ENCODE measurements around the gene MEAK7.
A peak's percentile ranks its signal among the peaks of the same experiment; 100 is the strongest.

The MEAK7 gene, protein sequence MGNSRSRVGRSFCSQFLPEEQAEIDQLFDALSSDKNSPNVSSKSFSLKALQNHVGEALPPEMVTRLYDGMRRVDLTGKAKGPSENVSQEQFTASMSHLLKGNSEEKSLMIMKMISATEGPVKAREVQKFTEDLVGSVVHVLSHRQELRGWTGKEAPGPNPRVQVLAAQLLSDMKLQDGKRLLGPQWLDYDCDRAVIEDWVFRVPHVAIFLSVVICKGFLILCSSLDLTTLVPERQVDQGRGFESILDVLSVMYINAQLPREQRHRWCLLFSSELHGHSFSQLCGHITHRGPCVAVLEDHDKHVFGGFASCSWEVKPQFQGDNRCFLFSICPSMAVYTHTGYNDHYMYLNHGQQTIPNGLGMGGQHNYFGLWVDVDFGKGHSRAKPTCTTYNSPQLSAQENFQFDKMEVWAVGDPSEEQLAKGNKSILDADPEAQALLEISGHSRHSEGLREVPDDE

GRCh38 chr16:84504420-84505248 is at the start of gene MEAK7:
Gene MEAK7 (minus strand): TSS chr16:84504659. CDS start chr16:84498086, 6,573 bp downstream.
- peak; percentile 79 for DNase-seq (ENCODE audit: low read depth)

DNA sequence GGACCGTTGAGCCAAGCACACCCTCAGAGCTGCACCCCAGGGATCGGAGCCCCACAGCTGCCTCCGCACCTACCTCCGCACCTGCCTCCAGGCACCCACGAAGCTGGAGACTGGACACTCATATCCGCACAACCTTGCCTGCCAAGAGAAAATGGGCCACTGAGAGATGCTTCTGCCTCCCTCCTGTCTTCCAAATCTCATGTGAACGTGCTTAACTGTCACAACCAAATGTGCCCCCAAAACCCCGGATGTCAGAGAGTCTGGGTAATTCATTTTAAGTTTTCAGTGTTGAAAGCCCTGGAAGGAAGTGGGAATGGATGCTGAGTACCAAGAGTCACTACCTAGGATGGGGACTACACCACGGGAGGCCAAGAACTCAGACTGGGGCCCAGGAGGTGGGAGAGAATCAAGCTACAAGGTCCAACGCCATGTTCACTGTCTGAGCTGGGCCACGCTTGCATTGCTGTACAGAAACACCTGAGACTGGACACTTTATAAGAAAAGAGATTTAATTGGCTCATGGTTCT is 49.5 kb upstream of the MEAK7 start:
- no peak for DNase-seq (ENCODE audit: low read depth)

DNA sequence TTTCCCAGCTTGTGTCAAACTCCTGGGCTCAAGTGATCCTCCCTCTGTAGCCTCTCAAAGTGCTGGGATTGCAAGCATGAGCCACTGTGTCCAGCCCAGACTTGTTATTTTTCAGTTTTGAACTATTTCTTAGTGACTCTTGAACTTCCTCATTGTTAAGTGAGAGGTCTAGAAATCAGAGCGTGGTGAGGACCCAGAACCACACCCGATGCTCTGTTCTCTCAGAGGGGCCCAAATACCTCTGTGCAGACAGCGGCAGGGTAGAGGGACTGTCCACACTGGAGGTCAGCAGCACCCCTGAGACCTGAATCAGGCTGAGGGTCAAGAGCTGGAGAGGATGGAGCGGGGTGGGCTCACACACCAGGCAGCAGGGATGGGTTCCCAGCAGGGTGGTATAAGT is 47.7 kb upstream of the MEAK7 start:
- no peak for DNase-seq (ENCODE audit: low read depth)

GRCh38 chr16:84550096-84550495 is 45.6 kb upstream of the MEAK7 start:
- DNase-seq (ENCODE audit: low read depth), result no peak

GRCh38 chr16:84548971-84549844 is 44.7 kb upstream of the MEAK7 start:
- no peak for DNase-seq (ENCODE audit: low read depth)

GRCh38 chr16:84548508-84548907 is 44.0 kb upstream of the MEAK7 start:
- no peak for DNase-seq (ENCODE audit: low read depth)

GRCh38 chr16:84547546-84548061 is 43.1 kb upstream of the MEAK7 start:
- DNase-seq (ENCODE audit: low read depth), result no peak

GRCh38 chr16:84546669-84547545 is 42.4 kb upstream of the MEAK7 start:
- no peak for DNase-seq (ENCODE audit: low read depth)

DNA sequence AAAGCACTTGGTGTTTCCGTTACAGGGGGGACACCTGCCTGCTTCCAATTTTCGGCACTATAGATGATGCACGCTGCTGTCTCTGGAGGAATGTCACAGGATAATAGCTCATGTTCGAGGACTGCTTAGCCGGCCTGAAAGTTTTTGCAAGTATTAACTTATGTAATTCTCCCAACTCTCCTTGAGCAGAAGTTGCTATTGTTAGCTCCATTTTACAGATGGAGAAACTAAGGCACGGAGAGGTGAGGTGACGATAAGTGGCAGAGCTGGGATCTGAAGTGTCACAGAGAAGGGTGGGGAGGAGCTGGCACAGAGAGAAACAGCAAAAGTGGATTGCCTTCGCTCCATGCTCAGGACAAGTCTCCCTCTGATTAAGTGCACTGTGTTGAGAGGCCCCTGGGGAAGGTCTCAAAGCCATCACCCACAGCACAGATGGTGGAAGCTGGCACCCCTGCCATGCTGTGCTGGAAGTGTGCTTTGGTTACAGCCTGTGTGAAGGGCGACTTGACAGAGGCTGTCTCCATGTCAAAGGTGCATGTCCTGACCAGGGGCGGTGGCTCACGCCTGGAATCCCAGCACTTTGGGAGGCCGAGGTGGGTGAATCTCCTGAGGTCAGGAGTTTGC is 40.8 kb upstream of the MEAK7 start:
- DNase-seq (ENCODE audit: low read depth), result no peak

GRCh38 chr16:84544031-84544773 is 39.7 kb upstream of the MEAK7 start:
- no peak for DNase-seq (ENCODE audit: low read depth)

DNA sequence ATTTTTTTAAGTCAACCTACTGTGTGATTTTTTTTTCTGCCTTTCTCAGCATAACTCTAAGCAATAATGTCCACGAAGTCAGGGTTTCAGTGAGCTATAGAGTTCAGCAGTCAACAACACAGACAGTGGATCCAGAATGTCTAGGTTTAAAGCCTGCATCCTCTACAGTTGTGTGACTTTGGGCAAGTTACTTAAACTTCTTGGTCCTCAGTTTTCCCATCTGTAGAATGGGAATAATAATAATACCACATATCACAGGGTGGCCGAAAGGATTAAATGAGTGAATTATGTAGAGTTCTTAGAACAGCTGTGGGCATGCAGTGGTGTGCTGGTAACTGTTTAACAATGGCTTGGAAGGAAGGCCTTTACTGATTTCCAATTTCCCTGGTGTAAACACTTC is 38.8 kb upstream of the MEAK7 start:
- no peak for DNase-seq (ENCODE audit: low read depth)

GRCh38 chr16:84541999-84542817 is 37.7 kb upstream of the MEAK7 start:
- no peak for DNase-seq (ENCODE audit: low read depth)

- no peak for DNase-seq (ENCODE audit: low read depth)
Measured at GRCh38 chr16:84540194-84540593, 35.7 kb upstream of the MEAK7 start.

GRCh38 chr16:84538222-84538840 is 33.9 kb upstream of the MEAK7 start:
- no peak for DNase-seq (ENCODE audit: low read depth)

DNA sequence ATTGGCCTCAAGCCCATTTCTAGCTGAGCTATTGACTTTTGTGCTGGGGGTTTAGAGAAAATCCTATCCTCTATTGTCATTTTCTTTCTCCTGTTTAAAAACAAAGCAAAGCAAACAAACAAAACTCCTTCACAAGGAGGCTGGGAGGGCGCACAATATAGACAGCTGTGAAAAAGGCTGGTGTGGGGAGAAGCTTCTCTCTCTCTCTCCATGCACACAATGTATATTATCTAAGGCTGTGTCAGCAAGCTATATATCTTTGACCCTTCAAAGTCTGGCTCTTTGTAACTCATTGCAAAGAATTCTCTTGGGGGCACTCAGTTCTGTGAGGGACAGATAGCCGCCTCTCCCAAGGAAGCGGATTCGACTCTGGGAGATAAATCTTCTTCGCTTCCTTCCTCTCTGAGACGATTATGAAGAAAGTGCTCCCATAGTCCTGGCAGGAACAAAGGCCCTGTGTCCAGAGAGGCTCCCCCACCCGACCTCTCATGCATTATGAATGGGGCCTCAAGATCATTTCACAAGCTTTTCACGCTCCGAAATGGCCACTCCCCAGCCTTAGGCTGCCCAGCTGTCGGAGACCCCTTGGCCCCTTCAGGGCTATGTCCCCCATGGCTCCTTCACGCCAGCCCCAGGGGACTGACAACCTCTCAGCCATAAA is 33.2 kb upstream of the MEAK7 start:
- no peak for DNase-seq (ENCODE audit: low read depth)

- no peak for DNase-seq (ENCODE audit: low read depth)
Measured at GRCh38 chr16:84535851-84536250, 31.4 kb upstream of the MEAK7 start.

DNA sequence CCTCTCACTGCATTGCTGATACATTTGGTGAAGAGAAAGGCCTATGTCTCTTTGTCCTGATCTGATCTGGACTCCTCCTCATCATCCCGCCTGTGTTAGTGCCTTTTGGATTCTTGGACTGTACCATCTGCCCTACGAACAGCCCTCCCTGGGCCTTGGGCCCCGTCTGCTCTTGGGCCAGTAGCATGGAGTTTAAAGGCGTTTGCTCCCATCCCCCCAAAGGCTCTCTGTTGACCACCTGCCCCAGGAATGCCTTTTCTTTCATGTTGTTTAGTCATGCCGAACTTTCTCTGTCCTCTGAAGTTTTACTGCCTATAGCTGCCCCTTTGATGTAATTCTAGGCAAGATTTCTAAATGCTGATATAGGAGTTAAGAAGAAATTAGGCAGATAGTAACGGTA is 30.9 kb upstream of the MEAK7 start:
- no peak for DNase-seq (ENCODE audit: low read depth)

DNA sequence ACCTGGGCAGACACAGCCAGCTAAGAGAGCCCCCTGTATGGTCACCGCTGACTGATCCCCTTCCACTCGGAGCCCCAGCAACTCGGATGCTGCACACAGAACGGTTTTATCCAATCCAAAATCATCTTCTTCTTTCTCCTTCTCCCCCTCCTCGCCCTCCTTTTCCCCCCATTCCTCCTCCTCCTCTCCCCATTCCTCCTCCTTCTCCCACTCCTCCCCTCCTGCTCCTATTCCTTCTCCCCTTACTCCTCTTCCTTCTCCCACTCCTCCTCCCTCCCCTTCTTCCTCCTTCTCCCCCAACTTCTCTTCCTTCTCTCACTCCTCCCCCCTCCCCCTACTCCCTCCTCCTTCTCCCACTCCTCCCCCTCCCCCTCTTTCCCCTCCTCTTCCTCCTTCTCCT is 30.4 kb upstream of the MEAK7 start:
- no peak for DNase-seq (ENCODE audit: low read depth)
